Glutamatergic neuron (in vitro differentiated cells): ENCODE measurements around the gene AREL1. TPM values are rescaled to one million over a fixed set of nuclear protein-coding genes. Genes with fewer than 3 reads are reported as not detected.
A peak's percentile ranks its signal among the peaks of the same experiment; 100 is the strongest.

Source experiments
- DNase-seq: peaks from one replicate; pipeline ENCODE4 v3.0.0; 2022
- H3K27ac Mint-ChIP-seq: one replicate; pipeline ENCODE4 v1.8.0; 2020; ENCODE audit warnings: mild to moderate bottlenecking, mixed read lengths, inconsistent platforms; ENCODE audit not compliant: unreplicated experiment
- H3K27me3 Mint-ChIP-seq: one replicate; pipeline ENCODE4 v1.8.0; 2020; ENCODE audit warnings: mild to moderate bottlenecking, moderate library complexity, mixed read lengths, inconsistent platforms; ENCODE audit not compliant: unreplicated experiment
- H3K36me3 Mint-ChIP-seq: one replicate; pipeline ENCODE4 v1.8.0; 2020; ENCODE audit warnings: mild to moderate bottlenecking, mixed read lengths, inconsistent platforms; ENCODE audit not compliant: unreplicated experiment
- H3K4me1 Mint-ChIP-seq: one replicate; pipeline ENCODE4 v1.8.0; 2020; ENCODE audit warnings: mild to moderate bottlenecking, low read depth, mixed read lengths, inconsistent platforms; ENCODE audit not compliant: unreplicated experiment
- H3K4me3 Mint-ChIP-seq: one replicate; pipeline ENCODE4 v1.8.0; 2020; ENCODE audit warnings: mild to moderate bottlenecking, mixed read lengths, inconsistent platforms; ENCODE audit not compliant: unreplicated experiment
- H3K9me3 Mint-ChIP-seq: one replicate; pipeline ENCODE4 v1.8.0; 2020; ENCODE audit warnings: mild to moderate bottlenecking, moderate library complexity, mixed read lengths, inconsistent platforms; ENCODE audit not compliant: unreplicated experiment
- total RNA-seq: library from RNA; stranded (reverse); fragmentation: NEBNext Ultra II Directional; extraction: Animal tissue kit (Norgen Biotek cat#: 25700); gene quantifications from one replicate; pipeline ENCODE4 v1.2.1, GENCODE V29; 2021; ENCODE audit not compliant: unreplicated experiment
- TF ChIP-seq, protein P1 (sequence below): fragments of 200-600 bp; sonication (generic); IDR thresholded peaks from one replicate; pipeline ENCODE4 v1.5.0; 2021; ENCODE audit not compliant: partially characterized antibody, unreplicated experiment

The AREL1 gene
- total RNA-seq, 1 donor from 2014 or later = 69.7 TPM

DNA sequence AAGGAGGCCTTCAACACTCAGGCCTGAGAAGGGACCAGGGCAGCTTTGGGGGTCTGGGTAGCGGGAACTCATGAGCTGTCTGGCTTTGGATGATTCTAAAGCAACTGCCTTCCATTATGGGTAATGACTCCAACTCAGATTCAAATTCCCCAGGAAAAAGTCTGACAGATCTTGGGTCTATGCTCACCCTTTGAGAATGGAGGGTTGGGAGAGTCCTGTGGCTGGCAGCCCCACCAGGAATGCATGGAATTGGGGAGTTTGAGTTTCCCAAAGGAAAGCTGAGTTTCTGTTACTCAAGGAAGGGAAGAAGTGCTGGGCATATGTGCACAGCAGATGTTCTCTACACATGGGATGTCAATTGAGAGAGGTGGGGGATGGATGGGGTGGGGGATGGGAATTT lies 78.4 kb downstream of the AREL1 start:
- Mint-ChIP-seq H3K4me3 (peak overlapping the region; percentile 77), H3K9me3 (peaks cover 12% of the 10 kb centered on the region), H3K36me3 (no peaks in the 10 kb centered on the region), H3K27ac (peak overlapping the region; percentile 93), H3K4me1 (peaks cover 46% of the 10 kb centered on the region), H3K27me3 (peaks cover 12% of the 10 kb centered on the region)
- no peak for DNase-seq
- TF ChIP-seq, protein P1, sequence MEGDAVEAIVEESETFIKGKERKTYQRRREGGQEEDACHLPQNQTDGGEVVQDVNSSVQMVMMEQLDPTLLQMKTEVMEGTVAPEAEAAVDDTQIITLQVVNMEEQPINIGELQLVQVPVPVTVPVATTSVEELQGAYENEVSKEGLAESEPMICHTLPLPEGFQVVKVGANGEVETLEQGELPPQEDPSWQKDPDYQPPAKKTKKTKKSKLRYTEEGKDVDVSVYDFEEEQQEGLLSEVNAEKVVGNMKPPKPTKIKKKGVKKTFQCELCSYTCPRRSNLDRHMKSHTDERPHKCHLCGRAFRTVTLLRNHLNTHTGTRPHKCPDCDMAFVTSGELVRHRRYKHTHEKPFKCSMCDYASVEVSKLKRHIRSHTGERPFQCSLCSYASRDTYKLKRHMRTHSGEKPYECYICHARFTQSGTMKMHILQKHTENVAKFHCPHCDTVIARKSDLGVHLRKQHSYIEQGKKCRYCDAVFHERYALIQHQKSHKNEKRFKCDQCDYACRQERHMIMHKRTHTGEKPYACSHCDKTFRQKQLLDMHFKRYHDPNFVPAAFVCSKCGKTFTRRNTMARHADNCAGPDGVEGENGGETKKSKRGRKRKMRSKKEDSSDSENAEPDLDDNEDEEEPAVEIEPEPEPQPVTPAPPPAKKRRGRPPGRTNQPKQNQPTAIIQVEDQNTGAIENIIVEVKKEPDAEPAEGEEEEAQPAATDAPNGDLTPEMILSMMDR = no peak

DNA sequence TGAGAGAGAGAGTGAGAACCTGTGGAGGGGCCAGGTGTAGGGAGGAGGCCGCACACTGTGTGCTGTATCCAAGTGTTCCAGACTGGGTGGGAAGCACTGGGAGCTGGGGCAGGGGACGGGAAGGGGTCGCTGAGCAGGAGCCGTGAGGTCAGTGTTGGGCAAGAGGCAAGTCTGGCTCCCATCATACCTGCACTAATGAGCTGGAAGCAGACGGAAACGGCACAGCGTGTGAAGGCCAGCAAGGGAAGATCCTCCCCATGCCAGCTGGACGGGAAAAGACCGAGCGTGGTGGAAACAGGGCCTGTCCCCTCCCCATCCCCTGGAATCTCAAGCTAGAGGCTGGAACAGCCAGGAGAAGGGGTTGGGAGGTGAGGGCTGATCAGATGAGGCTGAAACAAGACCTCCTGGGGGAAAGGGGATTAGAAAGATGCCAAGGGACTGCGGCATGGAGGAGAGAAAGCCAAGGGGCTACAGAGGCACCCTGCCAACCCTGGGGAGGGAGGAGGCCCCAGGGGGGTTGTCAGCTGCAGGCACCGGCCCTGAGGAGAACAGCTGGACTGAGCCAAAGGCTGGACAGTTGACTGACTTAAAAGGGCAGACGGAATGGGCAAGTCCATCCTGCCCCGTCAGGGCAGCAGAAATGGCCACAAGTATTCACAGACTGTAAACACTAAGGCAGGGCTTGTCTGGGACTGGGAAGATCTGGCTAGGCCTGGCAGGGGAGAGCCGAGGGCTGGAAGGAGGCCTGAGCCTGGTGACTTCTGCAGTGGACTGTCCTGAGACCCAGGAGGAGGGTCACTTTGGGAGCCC lies 81.8 kb downstream of the AREL1 start:
- Mint-ChIP-seq H3K4me3 (peak overlapping the region; percentile 22), H3K9me3 (peaks cover 12% of the 10 kb centered on the region), H3K4me1 (peaks cover 29% of the 10 kb centered on the region), H3K27ac (peak overlapping the region; percentile 18), H3K36me3 (no peaks in the 10 kb centered on the region), H3K27me3 (peaks cover 12% of the 10 kb centered on the region)
- DNase-seq = no peak
- TF ChIP-seq, protein P1 = no peak

DNA sequence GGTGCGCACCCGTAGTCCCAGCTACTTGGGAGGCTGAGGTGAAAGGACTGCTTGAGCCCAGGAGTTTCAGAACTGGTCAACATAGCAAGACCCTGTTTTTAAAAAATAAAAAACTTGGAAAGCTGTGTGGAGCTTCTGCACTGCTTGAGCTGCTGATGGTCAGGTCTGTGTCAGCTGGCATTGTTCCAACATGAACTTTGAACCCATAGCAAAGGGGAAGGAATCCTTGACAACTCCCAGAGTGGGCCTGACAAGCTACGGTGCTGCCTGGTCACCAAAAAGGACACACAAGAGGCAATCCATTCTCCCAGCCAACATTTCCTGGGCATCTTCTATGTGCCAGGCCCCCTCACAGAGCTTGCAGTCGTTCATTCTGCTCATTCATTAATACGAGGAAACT lies 84.5 kb downstream of the AREL1 start:
- Mint-ChIP-seq H3K4me3 (no peak overlapping the region), H3K27ac (no peak overlapping the region), H3K36me3 (no peaks in the 10 kb centered on the region), H3K4me1 (peaks cover 9% of the 10 kb centered on the region), H3K27me3 (peaks cover 9% of the 10 kb centered on the region), H3K9me3 (peaks cover 3% of the 10 kb centered on the region)
- TF ChIP-seq, protein P1 = no peak
- no peak for DNase-seq

DNA sequence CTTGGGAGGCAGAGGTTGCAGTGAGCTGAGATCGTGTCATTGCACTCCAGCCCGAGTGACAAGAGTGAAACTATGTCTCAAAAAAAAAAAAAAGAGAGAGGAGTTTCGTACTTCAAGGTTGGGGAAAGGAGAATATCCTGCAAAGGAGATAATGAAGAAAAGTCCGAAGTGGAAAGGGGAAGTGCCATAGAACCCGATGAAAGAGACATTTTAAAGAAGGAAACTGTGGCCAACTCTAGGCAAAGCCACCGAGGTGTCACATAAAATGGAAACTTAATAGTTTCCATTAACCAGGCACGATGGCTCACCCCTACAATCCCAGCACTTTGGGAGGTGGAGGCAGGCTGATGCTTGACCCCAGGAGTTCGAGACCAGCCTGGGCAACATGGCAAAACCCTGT lies 85.8 kb downstream of the AREL1 start:
- Mint-ChIP-seq H3K4me1 (peaks cover 2% of the 10 kb centered on the region), H3K36me3 (no peaks in the 10 kb centered on the region), H3K9me3 (no peaks in the 10 kb centered on the region), H3K4me3 (no peak overlapping the region), H3K27me3 (peaks cover 6% of the 10 kb centered on the region), H3K27ac (no peak overlapping the region)
- TF ChIP-seq, protein P1 = no peak
- DNase-seq = no peak

DNA sequence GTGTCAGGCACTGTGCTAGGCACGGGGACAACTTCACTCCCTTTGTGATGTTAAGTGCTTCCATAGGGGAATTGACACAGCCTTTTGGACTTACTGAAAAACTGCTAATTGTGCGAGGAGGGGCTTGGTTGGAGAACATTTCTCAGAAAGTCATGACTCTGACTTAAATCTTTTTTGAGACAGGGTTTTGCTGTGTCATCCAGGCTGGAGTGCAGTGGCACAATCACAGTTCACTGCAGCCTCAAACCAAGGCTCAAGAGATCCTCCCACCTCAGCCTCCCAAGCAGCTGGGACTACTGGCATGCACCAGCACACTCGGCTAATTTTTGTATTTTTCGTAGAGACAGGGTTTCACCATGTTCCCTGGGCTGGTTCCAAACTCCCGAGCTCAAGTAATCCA lies 90.6 kb downstream of the AREL1 start:
- H3K4me1 Mint-ChIP-seq = peaks cover 6% of the 10 kb centered on the region
- TF ChIP-seq, protein P1 = no peak
- no peaks in the 10 kb centered on the region for H3K36me3 Mint-ChIP-seq
- H3K9me3 Mint-ChIP-seq = no peaks in the 10 kb centered on the region
- H3K27ac Mint-ChIP-seq = no peak overlapping the region
- DNase-seq = no peak
- H3K4me3 Mint-ChIP-seq = no peak overlapping the region
- H3K27me3 Mint-ChIP-seq = peaks cover 4% of the 10 kb centered on the region
